22Rv1 (cell line): ENCODE data around the gene ENC1.
"Not testable (repeated sequence)": the region's sequence is repeated elsewhere in the genome, so short reads cannot be mapped to it uniquely, and the experiment has no call there.

Source experiments
- CTCF ChIP-seq: fragments of 450-650 bp; IDR thresholded peaks from 2 replicates; pipeline ENCODE4 v1.5.1; 2017; ENCODE audit warnings: mild to moderate bottlenecking
- ZFX ChIP-seq: fragments of 450-650 bp; IDR thresholded peaks from 2 replicates; pipeline ENCODE4 v1.6.1; 2017; ENCODE audit warnings: antibody characterized with exemption, borderline replicate concordance

DNA sequence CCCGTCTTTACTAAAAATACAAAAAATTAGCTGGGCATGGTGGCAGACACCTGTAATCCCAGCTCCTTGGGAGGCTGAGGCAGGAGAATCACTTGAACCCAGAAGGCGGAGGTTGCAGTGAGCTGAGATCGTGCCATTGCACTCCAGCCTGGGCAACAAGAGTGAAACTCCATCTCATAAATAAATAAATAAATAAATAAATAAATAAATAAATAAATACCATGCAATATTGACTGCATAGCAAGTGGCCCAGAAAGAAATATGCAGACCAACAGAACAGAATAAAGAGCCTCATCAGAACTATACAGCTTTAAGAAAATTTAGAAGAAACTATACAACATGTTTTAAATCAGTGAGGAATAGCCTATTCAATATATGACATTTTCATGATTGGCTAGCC, 37.6 kb upstream of the ENC1 start:
- TF ChIP-seq CTCF, ZFX: not testable (repeated sequence)
